ES-I3 (cell line): ENCODE measurements around the gene TXNRD2.

Source experiments
- H3K36me3 ChIP-seq: 2 replicates; pipeline ENCODE4 v1.6.1; 2013; ENCODE audit warnings: mild to moderate bottlenecking, low read length, control low read depth, moderate library complexity; ENCODE audit not compliant: insufficient read depth
- H3K4me1 ChIP-seq: 2 replicates; pipeline ENCODE4 v1.6.1; 2013; ENCODE audit warnings: mild to moderate bottlenecking, control low read depth, low read length; ENCODE audit not compliant: insufficient read depth
- H3K9ac ChIP-seq: 2 replicates; pipeline ENCODE4 v1.6.1; 2013; ENCODE audit warnings: low read depth, mild to moderate bottlenecking, low read length, moderate library complexity
- H3K9me3 ChIP-seq: 2 replicates; pipeline ENCODE4 v1.6.1; 2013; ENCODE audit warnings: mild to moderate bottlenecking, low read length, moderate library complexity; ENCODE audit not compliant: control insufficient read depth, insufficient read depth

The TXNRD2 gene

DNA sequence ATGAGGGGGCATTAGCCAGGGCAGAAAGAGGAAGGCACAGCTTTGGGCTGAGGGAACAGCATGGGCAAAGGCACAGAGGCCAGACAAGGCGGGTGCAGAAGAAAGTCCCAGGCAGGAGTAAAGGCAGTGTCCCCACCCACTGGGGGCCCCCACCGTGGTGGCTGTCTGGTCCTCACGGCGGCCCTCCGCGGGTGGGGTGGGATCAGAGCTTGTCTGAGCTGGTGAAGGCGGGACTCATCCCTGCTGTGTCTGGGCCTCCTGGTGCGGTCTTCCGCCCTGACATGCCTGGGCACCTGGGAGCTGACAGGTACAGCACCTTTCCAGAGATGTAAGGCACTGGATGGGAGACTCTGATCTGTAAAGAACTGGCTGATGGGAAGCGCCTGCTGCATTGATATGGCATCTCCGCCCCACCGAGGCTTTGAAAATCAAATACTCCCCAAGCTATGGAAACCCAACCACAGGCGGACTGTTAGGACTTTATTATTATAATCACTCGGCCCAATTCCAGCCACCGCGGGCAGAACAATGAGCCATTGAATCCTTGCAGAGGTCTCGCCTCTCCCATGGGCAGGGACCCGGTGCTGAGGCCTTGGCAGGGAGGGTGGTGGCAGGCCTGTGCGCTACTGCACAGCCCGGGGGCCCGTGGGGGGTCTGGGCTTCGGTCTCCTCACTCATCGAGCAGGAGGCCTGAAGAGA is 72.7 kb downstream of the TXNRD2 start:
- Histone ChIP-seq H3K4me1 (peaks cover 5% of the 10 kb centered on the region; the same call in 1 of the 2 replicates), H3K36me3 (no peaks in the 10 kb centered on the region), H3K9me3 (no peaks in the 10 kb centered on the region), H3K9ac (no peak overlapping the region)

- H3K4me1 ChIP-seq, result peaks cover 5% of the 10 kb centered on the region; the same call in 1 of the 2 replicates
- H3K9me3 ChIP-seq, result no peaks in the 10 kb centered on the region
- H3K36me3 ChIP-seq, result no peaks in the 10 kb centered on the region
- H3K9ac ChIP-seq, result no peak overlapping the region
Measured at GRCh38 chr22:19868333-19868732, 73.3 kb downstream of the TXNRD2 start.

- Histone ChIP-seq H3K9ac (no peak overlapping the region), H3K9me3 (no peaks in the 10 kb centered on the region), H3K4me1 (peaks cover 5% of the 10 kb centered on the region; the same call in 1 of the 2 replicates), H3K36me3 (no peaks in the 10 kb centered on the region)
Measured at GRCh38 chr22:19867617-19868016, 74.0 kb downstream of the TXNRD2 start.

DNA sequence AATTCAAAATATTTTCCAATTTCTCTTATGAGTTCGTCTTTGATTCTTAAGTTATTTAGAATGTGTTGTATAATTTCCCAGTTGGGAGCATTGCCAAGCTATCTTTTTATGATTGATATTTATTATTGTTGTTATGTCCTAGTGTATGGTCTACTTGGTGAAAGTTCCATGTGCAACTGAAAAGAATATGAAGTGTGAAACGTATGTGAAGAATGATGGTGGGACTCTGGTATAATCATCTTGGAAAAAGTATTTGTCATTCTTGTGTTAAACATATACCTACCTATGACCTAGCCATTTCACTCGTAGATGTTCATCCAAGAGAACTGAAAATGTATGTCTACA is 75.0 kb downstream of the TXNRD2 start:
- Histone ChIP-seq H3K36me3 (no peaks in the 10 kb centered on the region), H3K9ac (no peak overlapping the region), H3K9me3 (no peaks in the 10 kb centered on the region), H3K4me1 (peaks cover 5% of the 10 kb centered on the region; the same call in 1 of the 2 replicates)

DNA sequence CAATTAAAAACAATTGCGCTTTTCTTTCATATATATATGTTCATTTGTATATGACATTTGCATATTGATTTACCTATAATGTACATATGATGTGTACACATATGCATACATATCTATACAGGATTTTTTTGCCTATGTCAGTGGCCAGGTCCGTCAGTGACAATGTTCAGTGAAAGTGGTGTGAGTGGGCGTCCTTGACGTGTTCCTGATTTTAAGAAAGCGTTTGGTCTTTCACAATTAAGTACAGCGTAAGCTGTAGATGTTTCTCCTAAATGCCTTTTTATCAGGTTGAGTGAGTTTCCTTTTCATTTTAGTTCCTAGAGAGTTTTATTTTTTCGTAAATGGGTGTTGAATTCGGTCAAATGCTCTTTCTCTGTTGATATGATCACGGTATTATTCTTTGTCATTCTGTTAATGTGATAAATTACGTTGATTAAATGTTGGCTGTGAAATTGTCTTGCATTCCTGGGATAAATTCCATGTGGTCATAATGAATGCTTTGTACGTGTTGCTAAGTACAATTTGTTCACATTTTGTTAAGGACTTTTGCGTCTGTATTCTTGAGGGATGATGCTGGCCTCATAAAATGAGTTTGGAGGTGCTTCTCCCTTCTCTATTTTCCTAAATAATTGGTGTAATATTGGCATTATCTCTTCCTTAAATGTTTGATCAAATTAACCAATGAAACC is 76.3 kb downstream of the TXNRD2 start:
- H3K36me3 ChIP-seq, result no peaks in the 10 kb centered on the region
- no peaks in the 10 kb centered on the region for H3K9me3 ChIP-seq
- H3K4me1 ChIP-seq, result peaks cover 5% of the 10 kb centered on the region; the same call in 1 of the 2 replicates
- no peak overlapping the region for H3K9ac ChIP-seq

GRCh38 chr22:19864538-19865106 is 77.0 kb downstream of the TXNRD2 start:
- Histone ChIP-seq H3K9me3 (no peaks in the 10 kb centered on the region), H3K9ac (no peak overlapping the region), H3K36me3 (no peaks in the 10 kb centered on the region), H3K4me1 (peaks cover 5% of the 10 kb centered on the region; the same call in 1 of the 2 replicates)

DNA sequence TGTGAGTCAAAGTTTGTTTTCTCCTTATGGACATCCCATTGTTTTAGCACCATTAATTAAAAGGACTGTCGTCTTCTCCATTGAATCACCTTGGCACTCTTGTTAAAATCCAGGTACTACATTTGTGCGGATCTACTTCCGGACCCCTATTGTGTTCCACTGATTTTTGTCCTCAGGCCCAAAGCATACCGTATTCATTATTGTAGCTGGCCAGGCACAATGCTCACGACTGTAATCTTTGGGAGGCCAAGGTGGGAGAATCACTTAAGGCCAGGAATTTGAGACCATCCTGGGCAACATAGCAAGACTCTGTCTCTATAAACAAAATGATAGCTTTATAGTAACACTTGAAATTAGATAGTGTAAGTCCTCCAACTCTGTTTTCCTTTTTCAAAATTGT is 78.0 kb downstream of the TXNRD2 start:
- Histone ChIP-seq H3K9ac (no peak overlapping the region), H3K36me3 (no peaks in the 10 kb centered on the region), H3K4me1 (peaks cover 4% of the 10 kb centered on the region; the same call in 1 of the 2 replicates), H3K9me3 (no peaks in the 10 kb centered on the region)

DNA sequence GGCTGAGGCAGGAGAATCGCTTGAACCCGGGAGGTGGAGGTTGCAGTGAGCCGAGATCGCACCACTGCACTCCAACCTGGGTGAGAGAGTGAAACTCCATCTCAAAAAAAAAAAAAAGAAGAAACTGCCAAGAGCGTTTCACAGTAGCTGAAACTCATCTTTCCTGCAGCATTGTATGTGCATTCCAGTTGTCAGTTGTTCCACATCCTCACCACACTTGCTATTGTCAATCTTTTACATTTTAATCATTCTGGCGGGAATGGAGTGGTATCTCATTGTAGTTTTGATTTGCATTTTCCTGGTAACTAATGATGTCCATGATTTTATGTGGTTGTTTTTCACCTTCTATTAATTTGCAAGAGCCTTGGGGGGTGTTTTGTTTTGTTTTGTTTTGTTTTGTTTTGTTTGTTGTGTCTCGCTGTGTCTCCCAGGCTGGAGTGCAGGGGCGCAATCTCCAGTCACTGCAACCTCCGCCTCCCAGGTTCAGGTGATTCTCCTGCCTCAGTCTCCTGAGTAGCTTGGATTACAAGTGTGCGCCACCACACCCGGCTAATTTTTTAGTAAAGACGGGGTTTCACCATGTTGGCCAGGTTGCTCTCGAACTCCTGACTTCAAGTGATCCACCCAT is 78.9 kb downstream of the TXNRD2 start:
- no peaks in the 10 kb centered on the region for H3K36me3 ChIP-seq
- no peak overlapping the region for H3K9ac ChIP-seq
- no peaks in the 10 kb centered on the region for H3K4me1 ChIP-seq
- no peaks in the 10 kb centered on the region for H3K9me3 ChIP-seq

- Histone ChIP-seq H3K9ac (no peak overlapping the region), H3K36me3 (no peaks in the 10 kb centered on the region), H3K9me3 (no peaks in the 10 kb centered on the region), H3K4me1 (0 out of 2 replicates have a peak, but pooled peaks cover 4% of the 10 kb centered on the region)
Measured at GRCh38 chr22:19859861-19860510, 81.6 kb downstream of the TXNRD2 start.

GRCh38 chr22:19857382-19857781 is 84.2 kb downstream of the TXNRD2 start:
- H3K4me1 ChIP-seq, result 0 out of 2 replicates have a peak, but pooled peaks cover 4% of the 10 kb centered on the region
- H3K9me3 ChIP-seq, result no peaks in the 10 kb centered on the region
- H3K9ac ChIP-seq, result no peak overlapping the region
- peaks cover under 1% of the 10 kb centered on the region; the same call in 1 of the 2 replicates for H3K36me3 ChIP-seq

DNA sequence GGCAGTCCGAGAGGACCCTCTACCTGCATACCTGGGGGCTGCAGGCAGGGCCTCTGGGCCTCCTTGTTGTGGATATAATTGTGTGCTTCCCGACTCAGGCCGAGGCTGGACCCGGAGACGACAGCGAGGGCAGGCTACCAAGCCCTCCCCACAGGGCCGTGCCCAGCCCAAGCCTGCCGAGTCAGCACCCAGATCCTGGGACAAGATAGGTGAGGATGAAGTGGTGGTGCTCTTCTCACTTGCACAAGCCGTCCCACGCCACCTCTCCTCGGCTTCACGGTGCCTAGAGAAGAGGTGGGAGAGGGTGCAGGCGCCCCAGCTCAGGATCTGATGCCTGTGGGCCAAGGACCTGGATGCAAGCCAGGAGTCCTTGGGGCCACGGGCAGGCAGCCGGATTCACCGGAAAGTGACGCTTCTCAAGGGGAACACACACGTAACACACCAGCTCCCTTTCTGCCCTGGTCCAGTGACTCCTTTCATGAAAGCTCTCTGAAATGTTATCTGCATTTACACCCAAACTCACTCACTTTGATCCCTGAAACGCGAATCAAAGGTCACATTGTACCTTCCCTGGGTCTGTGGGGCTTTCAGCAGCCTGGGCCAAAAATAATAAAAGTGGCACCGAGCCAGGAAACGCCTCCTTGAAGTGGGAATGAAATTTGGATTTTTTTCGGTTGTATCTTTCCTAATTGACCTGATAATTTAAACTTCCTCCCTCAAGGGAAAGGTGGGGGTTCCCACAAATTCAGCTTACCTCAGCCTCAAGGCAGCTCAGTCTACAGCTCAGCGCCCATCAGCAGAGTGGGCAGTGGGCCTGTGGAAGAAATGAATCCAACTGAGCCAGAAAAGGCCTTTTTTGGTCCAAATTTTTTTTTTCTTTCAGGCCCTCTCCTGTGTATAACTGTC is 85.9 kb downstream of the TXNRD2 start:
- H3K9me3 ChIP-seq, result no peaks in the 10 kb centered on the region
- 0 out of 2 replicates have a peak, but pooled peaks cover 4% of the 10 kb centered on the region for H3K4me1 ChIP-seq
- H3K36me3 ChIP-seq, result peaks cover 8% of the 10 kb centered on the region; the same call in 1 of the 2 replicates
- peak overlapping the region; percentile 98 for H3K9ac ChIP-seq

GRCh38 chr22:19854778-19855503 is 86.7 kb downstream of the TXNRD2 start, which contains the start of the genes GNB1L and RTL10:
TSS of gene GNB1L (minus strand) at chr22:19854874. CDS start at chr22:19821355, 33,519 bp downstream.
TSS of gene RTL10 (minus strand) at chr22:19854874. CDS start at chr22:19852261, 2,613 bp downstream.
- peaks cover 9% of the 10 kb centered on the region; the same call in 1 of the 2 replicates for H3K36me3 ChIP-seq
- no peaks in the 10 kb centered on the region for H3K9me3 ChIP-seq
- peak within 1 kb of the TSS; percentile 98 for H3K9ac ChIP-seq
- H3K4me1 ChIP-seq, result 0 out of 2 replicates have a peak, but pooled peaks cover 4% of the 10 kb centered on the region
